CD14-positive monocyte (primary cell): ENCODE data around the gene ACY1. TPM values are rescaled to one million over a fixed set of nuclear protein-coding genes. Genes with fewer than 3 reads are reported as not detected.

ENCODE experiments used
- DNase-seq, 3 donors: peaks; one replicate each; pipeline ENCODE4 v3.0.0-alpha.2; 2011 to 2022
- H2AFZ ChIP-seq: 2 replicates; pipeline ENCODE4 v1.6.0; 2012; ENCODE audit warnings: mild to moderate bottlenecking, low read depth, low read length, inconsistent platforms; ENCODE audit not compliant: insufficient read depth, poor library complexity, severe bottlenecking
- H3K27ac ChIP-seq, 2 donors: 1 replicate in 1 of 2; 2 replicates in 1 of 2; pipeline ENCODE4 v1.5.1; 2012 to 2013; ENCODE audit warnings: low read length in 2 of 2, control low read depth in 1 of 2, inconsistent platforms in 1 of 2, low read depth in 1 of 2, mild to moderate bottlenecking in 1 of 2
- H3K27me3 ChIP-seq, 2 donors: one replicate each; pipeline versions ENCODE4 v1.6.0 to v1.6.1; 2011 to 2013; ENCODE audit warnings: low read length in 2 of 2; ENCODE audit not compliant: control insufficient read depth in 2 of 2, insufficient read depth in 2 of 2
- H3K36me3 ChIP-seq, 2 donors: replicated peaks in 1 of 2; 1 replicate in 1 of 2; 2 replicates in 1 of 2; pipeline versions ENCODE4 v1.5.1 to v1.6.1; 2012 to 2013; ENCODE audit warnings: low read length in 2 of 2, control low read depth in 1 of 2, inconsistent platforms in 1 of 2, mild to moderate bottlenecking in 1 of 2; ENCODE audit not compliant: insufficient read depth in 2 of 2, control insufficient read depth in 1 of 2
- H3K4me1 ChIP-seq, 2 donors: 1 replicate in 1 of 2; 2 replicates in 1 of 2; pipeline versions ENCODE4 v1.5.1 to v1.6.1; 2012 to 2013; ENCODE audit warnings: low read length in 2 of 2, control low read depth in 1 of 2, inconsistent platforms in 1 of 2, mild to moderate bottlenecking in 1 of 2, moderate library complexity in 1 of 2; ENCODE audit not compliant: insufficient read depth in 2 of 2, control insufficient read depth in 1 of 2
- H3K4me2 ChIP-seq: replicated peaks from 2 replicates; pipeline ENCODE3; 2012; ENCODE audit warnings: low read length, moderate library complexity, mild to moderate bottlenecking; ENCODE audit not compliant: poor library complexity, severe bottlenecking; ENCODE audit errors: extremely low read depth
- H3K4me3 ChIP-seq, 3 experiments: fragments of 200-600 bp in 1 of 3; sonication (generic) in 1 of 3; replicated peaks in 1 of 3; 1 replicate in 2 of 3; 2 replicates in 1 of 3; pipeline ENCODE4 v1.5.1; 2011 to 2013; ENCODE audit warnings: low read length in 3 of 3, mild to moderate bottlenecking in 3 of 3, control low read depth in 2 of 3, low read depth in 2 of 3, inconsistent platforms in 1 of 3, moderate library complexity in 1 of 3
- H3K79me2 ChIP-seq: 2 replicates; pipeline ENCODE4 v1.6.0; 2012; ENCODE audit warnings: mild to moderate bottlenecking, control low read depth, inconsistent platforms, low read length, moderate library complexity; ENCODE audit not compliant: insufficient read depth
- H3K9ac ChIP-seq: 2 replicates; pipeline ENCODE4 v1.6.0; 2017; ENCODE audit warnings: low read length, mild to moderate bottlenecking; ENCODE audit not compliant: insufficient read depth, poor library complexity, severe bottlenecking
- H3K9me3 ChIP-seq, 2 donors: replicated peaks in 1 of 2; 1 replicate in 1 of 2; 2 replicates in 1 of 2; pipeline versions ENCODE4 v1.5.1 to v1.6.1; 2012 to 2013; ENCODE audit warnings: low read length in 2 of 2, control low read depth in 1 of 2; ENCODE audit not compliant: control insufficient read depth in 1 of 2, insufficient read depth in 1 of 2
- H4K20me1 ChIP-seq: 2 replicates; pipeline ENCODE4 v1.6.0; 2012; ENCODE audit warnings: mild to moderate bottlenecking, low read length, control low read depth, moderate library complexity; ENCODE audit not compliant: insufficient read depth
- H3K27ac Mint-ChIP-seq, 7 donors: one replicate each; pipeline ENCODE4 v1.8.0; 2020; ENCODE audit warnings: mild to moderate bottlenecking in 7 of 7, mixed read lengths in 7 of 7, moderate library complexity in 6 of 7, inconsistent platforms in 2 of 7
- H3K27me3 Mint-ChIP-seq, 3 donors: one replicate each; pipeline ENCODE4 v1.8.0; 2021 to 2022; ENCODE audit warnings: low read depth in 3 of 3, mild to moderate bottlenecking in 3 of 3, mixed read lengths in 3 of 3, moderate library complexity in 3 of 3, inconsistent platforms in 1 of 3
- H3K36me3 Mint-ChIP-seq, 2 donors: one replicate each; pipeline ENCODE4 v1.8.0; 2020; ENCODE audit warnings: mixed read lengths in 2 of 2, inconsistent platforms in 1 of 2, mild to moderate bottlenecking in 1 of 2
- H3K4me1 Mint-ChIP-seq: one replicate; pipeline ENCODE4 v1.8.0; 2020; ENCODE audit warnings: mild to moderate bottlenecking, mixed read lengths
- H3K4me3 Mint-ChIP-seq, 2 donors: one replicate each; pipeline ENCODE4 v1.8.0; 2020; ENCODE audit warnings: mild to moderate bottlenecking in 2 of 2, mixed read lengths in 2 of 2, moderate library complexity in 1 of 2
- H3K9me3 Mint-ChIP-seq, 7 donors: one replicate each; pipeline ENCODE4 v1.8.0; 2020 to 2022; ENCODE audit warnings: mixed read lengths in 7 of 7, mild to moderate bottlenecking in 6 of 7, moderate library complexity in 6 of 7, inconsistent platforms in 2 of 7
- WGBS: methylation state at CpG from one replicate; pipeline ENCODE4 v1.1.5; 2013; ENCODE audit warnings: missing lambda C conversion rate; ENCODE audit not compliant: insufficient coverage; 5-methylcytosine and 5-hydroxymethylcytosine counted together
- intact Hi-C, 2 donors: fragments of 100-400 bp; cut with micrococcal nuclease; formaldehyde crosslinking; loops; one replicate each; pipeline versions ENCODE4 v1.15.0 to v1.15.1; 2023
- polyA plus RNA-seq, 3 donors: library from polyadenylated mRNA; depleted of rRNA in 1 of 3; unstranded in 2 of 3; stranded (reverse) in 1 of 3; fragments of 300-500 nt in 2 of 3; fragments of >200 nt in 1 of 3; fragmentation: Illumina TruSeq in 2 of 3; gene quantifications; 1 replicate in 2 of 3; 2 replicates in 1 of 3; pipeline ENCODE4 v1.2.3, GENCODE V29; 2012 to 2021
- TF ChIP-seq, protein P1 (sequence below): fragments of 200-600 bp; IDR thresholded peaks from one replicate; pipeline ENCODE4 v1.8.0; 2022; ENCODE audit warnings: antibody characterized with exemption, mild to moderate bottlenecking

The ACY1 gene
- polyA plus RNA-seq, 3 donors, result 13.3 to 18.0 (median 14.5) TPM

DNA sequence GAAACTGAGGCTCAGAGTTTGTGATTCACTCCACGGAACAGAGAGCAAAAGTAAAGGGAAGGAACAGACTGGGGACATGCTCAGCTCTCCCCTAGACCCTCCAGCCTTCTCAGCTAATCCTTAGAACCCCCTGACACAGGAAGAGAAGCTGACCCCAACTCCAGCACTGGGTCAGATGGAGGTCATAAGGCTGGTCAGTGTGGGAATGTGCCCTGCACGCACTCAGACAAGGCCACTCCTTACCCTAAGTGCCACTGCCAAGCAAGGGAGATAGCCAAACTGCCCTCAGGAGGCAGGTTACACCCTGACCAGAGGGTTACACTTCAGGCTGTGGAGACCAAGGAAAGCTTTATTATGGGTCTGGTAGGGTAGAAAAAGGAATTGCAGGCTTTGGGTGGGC, 11.2 kb downstream of the ACY1 start:
- peak overlapping the region; percentile 88 to 89 for H3K27ac ChIP-seq
- no peaks in the 10 kb centered on the region for H3K9me3 ChIP-seq
- H3K4me1 Mint-ChIP-seq, result peaks cover 23% of the 10 kb centered on the region
- no peak overlapping the region for H3K4me3 Mint-ChIP-seq
- peaks cover 12 to 14% of the 10 kb centered on the region in 2 donors for H3K4me1 ChIP-seq
- H3K9ac ChIP-seq, result peak overlapping the region; percentile 96
- H3K36me3 Mint-ChIP-seq, result peaks cover 23 to 41% of the 10 kb centered on the region in 2 donors
- H3K4me2 ChIP-seq, result peak overlapping the region; percentile 93
- peaks cover 34 to 37% of the 10 kb centered on the region in 2 donors for H3K36me3 ChIP-seq
- WGBS, result no CpG with 5 or more reads among the region's 2 CpGs
- no peaks in the 10 kb centered on the region for H3K27me3 ChIP-seq
- peaks cover 40% of the 10 kb centered on the region for H4K20me1 ChIP-seq
- no peak for DNase-seq
- intact Hi-C loops, result loop anchor here in 1 of 2 donors (2.0 kb wide), 1 partner anchor 52 kb away; the partner anchor contains the start of gene PARP3
- H3K9me3 Mint-ChIP-seq, result no peaks in the 10 kb centered on the region
- H3K4me3 ChIP-seq, result peak overlapping the region in 1 of 3 experiments; percentile 87
- peak overlapping the region in 6 of 7 donors; percentile 90 to 100 (median 100) for H3K27ac Mint-ChIP-seq
- H3K79me2 ChIP-seq, result peaks cover 28% of the 10 kb centered on the region
- TF ChIP-seq, protein P1, sequence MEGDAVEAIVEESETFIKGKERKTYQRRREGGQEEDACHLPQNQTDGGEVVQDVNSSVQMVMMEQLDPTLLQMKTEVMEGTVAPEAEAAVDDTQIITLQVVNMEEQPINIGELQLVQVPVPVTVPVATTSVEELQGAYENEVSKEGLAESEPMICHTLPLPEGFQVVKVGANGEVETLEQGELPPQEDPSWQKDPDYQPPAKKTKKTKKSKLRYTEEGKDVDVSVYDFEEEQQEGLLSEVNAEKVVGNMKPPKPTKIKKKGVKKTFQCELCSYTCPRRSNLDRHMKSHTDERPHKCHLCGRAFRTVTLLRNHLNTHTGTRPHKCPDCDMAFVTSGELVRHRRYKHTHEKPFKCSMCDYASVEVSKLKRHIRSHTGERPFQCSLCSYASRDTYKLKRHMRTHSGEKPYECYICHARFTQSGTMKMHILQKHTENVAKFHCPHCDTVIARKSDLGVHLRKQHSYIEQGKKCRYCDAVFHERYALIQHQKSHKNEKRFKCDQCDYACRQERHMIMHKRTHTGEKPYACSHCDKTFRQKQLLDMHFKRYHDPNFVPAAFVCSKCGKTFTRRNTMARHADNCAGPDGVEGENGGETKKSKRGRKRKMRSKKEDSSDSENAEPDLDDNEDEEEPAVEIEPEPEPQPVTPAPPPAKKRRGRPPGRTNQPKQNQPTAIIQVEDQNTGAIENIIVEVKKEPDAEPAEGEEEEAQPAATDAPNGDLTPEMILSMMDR, result no peak
- H3K27me3 Mint-ChIP-seq, result peaks cover 0 to 3% (median 2%) of the 10 kb centered on the region in 3 donors
- H2AFZ ChIP-seq, result no peak overlapping the region

DNA sequence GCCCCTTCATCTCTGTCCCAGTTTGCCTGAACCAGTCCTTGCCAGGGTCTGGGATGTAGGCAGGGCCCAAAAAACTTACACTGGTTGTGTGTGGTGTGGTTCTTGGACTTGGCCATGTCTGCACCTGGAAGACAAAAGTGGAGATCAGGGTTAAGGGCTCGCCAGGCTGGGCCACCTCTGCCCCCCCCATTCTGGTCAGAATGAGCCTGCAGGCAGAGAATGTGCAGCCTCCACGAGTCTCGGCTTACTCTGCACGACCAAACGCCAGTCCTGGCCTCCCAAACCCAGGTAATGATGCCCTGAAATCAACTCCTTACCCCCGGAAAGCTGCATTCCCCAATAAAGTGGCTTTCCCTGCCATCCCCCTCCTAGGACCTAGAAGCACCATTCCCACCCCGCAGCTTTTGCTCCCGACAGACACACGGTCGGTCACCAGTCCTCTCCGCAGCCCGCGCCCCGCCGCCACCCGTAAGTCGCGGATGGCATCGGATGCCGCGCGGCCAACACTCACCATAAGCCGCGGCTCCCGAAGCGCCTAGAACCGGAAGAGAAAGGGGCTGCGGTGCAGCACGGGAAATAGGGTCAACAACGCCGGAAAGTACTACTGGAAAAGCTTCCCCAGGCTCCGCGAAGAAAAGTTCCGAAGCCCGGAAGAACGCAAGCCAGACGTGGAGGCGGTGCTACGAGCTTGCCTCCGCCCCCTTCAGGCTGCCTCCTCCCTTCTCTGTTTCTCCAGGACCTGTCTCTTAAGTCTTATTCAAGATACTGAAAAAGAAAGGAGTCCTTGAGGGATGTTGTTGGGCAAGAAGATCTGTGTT, 12.2 kb downstream of the ACY1 start, which contains the start of gene RPL29:
TSS of gene RPL29 (minus strand) at position 550 of the 818 bp plus-strand sequence. CDS start at position 116, 434 bp downstream.
- peak within 1 kb of the TSS; percentile 88 to 89 for H3K27ac ChIP-seq
- H3K36me3 Mint-ChIP-seq, result peaks cover 23 to 41% of the 10 kb centered on the region in 2 donors
- intact Hi-C loops, result loop anchor here (2.0 to 5.0 kb wide), 2 partner anchors 53 to 57 kb away; partner anchors contain the start of gene PARP3 (in 1 of the 2)
- under 1% methylated on average over 30 of the region's 40 CpGs for WGBS
- H3K27me3 Mint-ChIP-seq, result peaks cover 0 to 3% (median 2%) of the 10 kb centered on the region in 3 donors
- no peaks in the 10 kb centered on the region for H3K9me3 Mint-ChIP-seq
- H3K27me3 ChIP-seq, result no peaks in the 10 kb centered on the region
- peak within 1 kb of the TSS; percentile 87 to 94 (median 93) for H3K4me3 ChIP-seq
- H4K20me1 ChIP-seq, result peaks cover 40% of the 10 kb centered on the region
- peak within 1 kb of the TSS; percentile 96 for H3K9ac ChIP-seq
- peak; percentile 93 to 94 (median 93) for DNase-seq
- no peaks in the 10 kb centered on the region for H3K9me3 ChIP-seq
- peaks cover 23% of the 10 kb centered on the region for H3K4me1 Mint-ChIP-seq
- peak within 1 kb of the TSS; percentile 100 for H3K4me3 Mint-ChIP-seq
- H3K79me2 ChIP-seq, result peaks cover 28% of the 10 kb centered on the region
- H3K27ac Mint-ChIP-seq, result peak within 1 kb of the TSS; percentile 98 to 100 (median 99)
- peaks cover 12 to 14% of the 10 kb centered on the region in 2 donors for H3K4me1 ChIP-seq
- peaks cover 34 to 37% of the 10 kb centered on the region in 2 donors for H3K36me3 ChIP-seq
- peak within 1 kb of the TSS; percentile 97 for H2AFZ ChIP-seq
- TF ChIP-seq, protein P1, result no peak
- H3K4me2 ChIP-seq, result peak within 1 kb of the TSS; percentile 93
